ENCODE measurements around the gene SUGCT. TPM values are rescaled to one million over a fixed set of nuclear protein-coding genes. Genes with fewer than 3 reads are reported as not detected.

SUGCT gene
- total and polyA plus RNA-seq, 2 of the 13 experiments (the other 11 are each of a cell fraction or from before 2014, with no cell fraction given): 10.1 to 22.2 TPM

- TF ChIP-seq, protein P1, sequence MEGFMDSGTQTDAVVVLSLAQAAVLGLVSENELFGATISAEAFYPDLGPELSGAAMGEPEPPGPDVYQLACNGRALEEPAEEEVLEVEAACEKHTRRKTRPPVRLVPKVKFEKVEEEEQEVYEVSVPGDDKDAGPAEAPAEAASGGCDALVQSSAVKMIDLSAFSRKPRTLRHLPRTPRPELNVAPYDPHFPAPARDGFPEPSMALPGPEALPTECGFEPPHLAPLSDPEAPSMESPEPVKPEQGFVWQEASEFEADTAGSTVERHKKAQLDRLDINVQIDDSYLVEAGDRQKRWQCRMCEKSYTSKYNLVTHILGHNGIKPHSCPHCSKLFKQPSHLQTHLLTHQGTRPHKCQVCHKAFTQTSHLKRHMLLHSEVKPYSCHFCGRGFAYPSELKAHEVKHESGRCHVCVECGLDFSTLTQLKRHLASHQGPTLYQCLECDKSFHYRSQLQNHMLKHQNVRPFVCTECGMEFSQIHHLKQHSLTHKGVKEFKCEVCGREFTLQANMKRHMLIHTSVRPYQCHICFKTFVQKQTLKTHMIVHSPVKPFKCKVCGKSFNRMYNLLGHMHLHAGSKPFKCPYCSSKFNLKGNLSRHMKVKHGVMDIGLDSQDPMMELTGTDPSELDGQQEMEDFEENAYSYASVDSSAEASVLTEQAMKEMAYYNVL (CRISPR knock-in tag; IDR thresholded peaks at IDR 0.05; ENCODE audit: borderline replicate concordance): no peak
- TF ChIP-seq CEBPB (IDR thresholded peaks at IDR 0.05; ENCODE audit: borderline replicate concordance, low read depth, low read length) (peak; percentile 97), HNRNPUL1 (IDR thresholded peaks at IDR 0.05; ENCODE audit: low read depth, low read length) (no peak), SMC3 (IDR thresholded peaks at IDR 0.05; ENCODE audit: low read length) (no peak), KDM1A (CRISPR knock-in tag; IDR thresholded peaks at IDR 0.05) (peak; percentile 83; the same call in 1 of the 2 replicates), EHMT2 (IDR thresholded peaks at IDR 0.05; ENCODE audit: borderline replicate concordance, low read depth, low read length) (0 out of 2 replicates have a peak, but pooled peaks have one; percentile 47), FOXJ3 (CRISPR knock-in tag; IDR thresholded peaks at IDR 0.05; ENCODE audit: borderline replicate concordance) (peak; percentile 53; the same call in 1 of the 2 replicates), ZNF292 (CRISPR knock-in tag; IDR thresholded peaks at IDR 0.05; ENCODE audit: borderline replicate concordance, low read depth) (no peak; the same call in 1 of the 2 replicates), ZMAT3 (CRISPR knock-in tag; conservative IDR thresholded peaks at IDR 0.05) (no peak), ZNF800 (CRISPR knock-in tag; IDR thresholded peaks at IDR 0.05) (no peak), ZNF768 (CRISPR knock-in tag; IDR thresholded peaks at IDR 0.05) (no peak), PTBP1 (IDR thresholded peaks at IDR 0.05; ENCODE audit: low read depth, low read length, poor library complexity, severe bottlenecking) (no peak), NR2F6 (IDR thresholded peaks at IDR 0.05) (no peak), NR2F6 (CRISPR knock-in tag; IDR thresholded peaks at IDR 0.05) (peak; percentile 48; the same call in 1 of the 2 replicates), ZGPAT (CRISPR knock-in tag; IDR thresholded peaks at IDR 0.05) (peak; percentile 51; the same call in 1 of the 2 replicates), HDAC2 (CRISPR knock-in tag; IDR thresholded peaks at IDR 0.05) (peak; percentile 58; the same call in 1 of the 2 replicates), TBL1XR1 (IDR thresholded peaks at IDR 0.05; ENCODE audit: borderline replicate concordance, low read length, partially characterized antibody) (no peak), ZNF572 (CRISPR knock-in tag; IDR thresholded peaks at IDR 0.05) (no peak), POGZ (CRISPR knock-in tag; IDR thresholded peaks at IDR 0.05) (peak; percentile 85)
- TF ChIP-seq, protein P2, sequence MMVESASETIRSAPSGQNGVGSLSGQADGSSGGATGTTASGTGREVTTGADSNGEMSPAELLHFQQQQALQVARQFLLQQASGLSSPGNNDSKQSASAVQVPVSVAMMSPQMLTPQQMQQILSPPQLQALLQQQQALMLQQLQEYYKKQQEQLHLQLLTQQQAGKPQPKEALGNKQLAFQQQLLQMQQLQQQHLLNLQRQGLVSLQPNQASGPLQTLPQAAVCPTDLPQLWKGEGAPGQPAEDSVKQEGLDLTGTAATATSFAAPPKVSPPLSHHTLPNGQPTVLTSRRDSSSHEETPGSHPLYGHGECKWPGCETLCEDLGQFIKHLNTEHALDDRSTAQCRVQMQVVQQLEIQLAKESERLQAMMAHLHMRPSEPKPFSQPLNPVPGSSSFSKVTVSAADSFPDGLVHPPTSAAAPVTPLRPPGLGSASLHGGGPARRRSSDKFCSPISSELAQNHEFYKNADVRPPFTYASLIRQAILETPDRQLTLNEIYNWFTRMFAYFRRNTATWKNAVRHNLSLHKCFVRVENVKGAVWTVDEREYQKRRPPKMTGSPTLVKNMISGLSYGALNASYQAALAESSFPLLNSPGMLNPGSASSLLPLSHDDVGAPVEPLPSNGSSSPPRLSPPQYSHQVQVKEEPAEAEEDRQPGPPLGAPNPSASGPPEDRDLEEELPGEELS (CRISPR knock-in tag; IDR thresholded peaks at IDR 0.05): peak; percentile 48; the same call in 1 of the 2 replicates
- TF ChIP-seq, protein P3, sequence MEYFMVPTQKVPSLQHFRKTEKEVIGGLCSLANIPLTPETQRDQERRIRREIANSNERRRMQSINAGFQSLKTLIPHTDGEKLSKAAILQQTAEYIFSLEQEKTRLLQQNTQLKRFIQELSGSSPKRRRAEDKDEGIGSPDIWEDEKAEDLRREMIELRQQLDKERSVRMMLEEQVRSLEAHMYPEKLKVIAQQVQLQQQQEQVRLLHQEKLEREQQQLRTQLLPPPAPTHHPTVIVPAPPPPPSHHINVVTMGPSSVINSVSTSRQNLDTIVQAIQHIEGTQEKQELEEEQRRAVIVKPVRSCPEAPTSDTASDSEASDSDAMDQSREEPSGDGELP (IDR thresholded peaks at IDR 0.05; ENCODE audit: borderline replicate concordance, low read depth): peak; percentile 86
These were observed 449.1 kb downstream of the SUGCT start (continued) for GRCh38 chr7:40583667-40584444.
